Measurements from ENCODE around the gene KRT80.

DNA sequence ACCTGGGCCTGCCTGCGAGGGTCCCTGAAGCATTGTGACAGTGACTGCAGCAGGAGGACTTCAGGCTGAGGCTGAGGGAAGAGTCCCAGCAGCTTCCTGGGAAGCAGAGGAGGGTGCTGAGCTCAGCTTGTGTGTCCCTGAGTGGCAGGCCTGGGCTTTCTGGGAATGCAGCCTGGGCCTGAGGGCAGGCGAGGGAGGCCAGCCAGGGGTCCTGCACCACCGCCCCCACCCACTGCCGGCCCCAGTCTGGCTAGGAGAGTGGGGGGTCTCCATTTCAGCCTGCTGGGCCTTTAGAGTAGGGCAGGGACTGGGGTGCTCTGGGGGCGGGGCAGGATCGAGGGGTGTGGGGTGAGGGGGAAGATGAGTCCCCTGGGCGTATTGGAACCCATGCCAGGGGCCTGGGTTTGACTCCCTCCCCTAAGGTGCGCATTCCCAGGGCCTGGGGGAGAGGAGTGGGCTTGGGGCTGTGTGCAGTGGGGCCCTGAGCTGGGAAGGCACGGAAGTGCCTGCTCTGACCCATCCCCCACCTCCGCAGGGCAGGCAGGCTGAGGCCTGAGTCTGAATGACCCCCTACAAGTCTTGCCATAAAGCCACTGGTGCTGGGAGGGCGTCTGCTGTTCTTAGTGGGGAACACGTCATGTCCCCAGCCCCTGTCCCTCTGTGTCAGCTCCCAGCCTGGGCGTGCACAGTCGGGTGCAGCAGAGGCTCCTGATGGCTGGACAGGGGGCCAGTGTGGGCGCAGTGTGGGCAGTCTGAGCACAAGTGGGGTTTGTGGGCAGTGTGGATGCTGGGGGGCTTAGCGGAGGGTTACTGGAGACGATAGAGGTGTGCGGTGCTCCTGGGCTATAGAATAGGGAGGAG is 46.4 kb downstream of the KRT80 start:
- TF ChIP-seq, protein P1, sequence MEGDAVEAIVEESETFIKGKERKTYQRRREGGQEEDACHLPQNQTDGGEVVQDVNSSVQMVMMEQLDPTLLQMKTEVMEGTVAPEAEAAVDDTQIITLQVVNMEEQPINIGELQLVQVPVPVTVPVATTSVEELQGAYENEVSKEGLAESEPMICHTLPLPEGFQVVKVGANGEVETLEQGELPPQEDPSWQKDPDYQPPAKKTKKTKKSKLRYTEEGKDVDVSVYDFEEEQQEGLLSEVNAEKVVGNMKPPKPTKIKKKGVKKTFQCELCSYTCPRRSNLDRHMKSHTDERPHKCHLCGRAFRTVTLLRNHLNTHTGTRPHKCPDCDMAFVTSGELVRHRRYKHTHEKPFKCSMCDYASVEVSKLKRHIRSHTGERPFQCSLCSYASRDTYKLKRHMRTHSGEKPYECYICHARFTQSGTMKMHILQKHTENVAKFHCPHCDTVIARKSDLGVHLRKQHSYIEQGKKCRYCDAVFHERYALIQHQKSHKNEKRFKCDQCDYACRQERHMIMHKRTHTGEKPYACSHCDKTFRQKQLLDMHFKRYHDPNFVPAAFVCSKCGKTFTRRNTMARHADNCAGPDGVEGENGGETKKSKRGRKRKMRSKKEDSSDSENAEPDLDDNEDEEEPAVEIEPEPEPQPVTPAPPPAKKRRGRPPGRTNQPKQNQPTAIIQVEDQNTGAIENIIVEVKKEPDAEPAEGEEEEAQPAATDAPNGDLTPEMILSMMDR (IDR thresholded peaks at IDR 0.05): no peak
- TF ChIP-seq POLR2A (IDR thresholded peaks at IDR 0.05): no peak
